CD1c-positive myeloid dendritic cell (primary cell): ENCODE results near the gene NLRC5.
"Not testable (repeated sequence)": the region's sequence is repeated elsewhere in the genome, so short reads cannot be mapped to it uniquely, and the experiment has no call there.

Experiments
- DNase-seq: peaks from one replicate; pipeline ENCODE4 v3.0.0-alpha.2; 2016; ENCODE audit errors: extremely low spot score

Gene NLRC5

DNA sequence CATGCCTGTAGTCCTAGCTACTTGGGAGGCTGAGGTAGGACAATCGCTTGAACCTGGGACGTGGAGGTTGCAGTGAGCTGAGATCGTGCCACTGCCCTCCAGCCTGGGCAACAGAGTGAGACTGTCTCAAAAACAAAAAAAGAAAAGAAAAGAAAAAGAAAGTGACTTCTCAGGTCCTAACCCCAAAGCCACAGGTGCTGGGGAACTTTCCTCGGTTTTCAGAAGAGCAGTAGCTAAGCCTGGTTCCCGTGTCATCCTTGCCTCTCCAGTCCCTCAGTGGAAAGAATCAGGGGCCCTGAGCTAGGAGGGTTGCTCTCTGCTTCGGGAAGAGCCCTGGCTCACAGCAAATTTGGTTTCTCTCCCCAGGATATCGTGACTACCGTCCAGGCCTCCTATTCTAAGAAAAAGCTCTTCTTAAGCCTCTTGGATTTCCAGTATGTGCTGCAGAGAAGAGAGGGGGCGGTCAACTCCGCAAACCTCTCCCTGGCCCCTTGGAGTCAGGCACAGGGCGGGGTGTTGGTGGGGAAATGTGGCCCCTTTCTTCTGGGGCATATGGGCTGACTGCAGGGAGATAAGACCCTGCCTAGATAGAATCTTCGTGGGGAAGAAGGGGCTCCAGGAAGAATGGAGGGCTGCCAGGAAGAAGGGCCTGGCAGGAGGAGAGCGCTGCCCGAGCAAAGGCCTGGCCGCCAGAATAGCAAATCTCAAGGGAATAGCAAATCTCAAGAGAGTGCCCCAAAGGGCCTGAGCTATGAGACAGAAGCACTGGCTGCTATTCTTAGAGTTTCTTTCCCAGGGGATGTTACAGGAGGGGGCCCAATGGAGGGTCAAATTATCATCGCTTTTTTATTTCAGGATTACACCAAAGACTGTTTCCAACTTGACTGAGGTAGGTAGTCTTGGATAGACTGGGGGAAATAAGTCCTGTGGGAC lies 8.3 kb upstream of the NLRC5 start:
- DNase-seq, result no peak

DNA sequence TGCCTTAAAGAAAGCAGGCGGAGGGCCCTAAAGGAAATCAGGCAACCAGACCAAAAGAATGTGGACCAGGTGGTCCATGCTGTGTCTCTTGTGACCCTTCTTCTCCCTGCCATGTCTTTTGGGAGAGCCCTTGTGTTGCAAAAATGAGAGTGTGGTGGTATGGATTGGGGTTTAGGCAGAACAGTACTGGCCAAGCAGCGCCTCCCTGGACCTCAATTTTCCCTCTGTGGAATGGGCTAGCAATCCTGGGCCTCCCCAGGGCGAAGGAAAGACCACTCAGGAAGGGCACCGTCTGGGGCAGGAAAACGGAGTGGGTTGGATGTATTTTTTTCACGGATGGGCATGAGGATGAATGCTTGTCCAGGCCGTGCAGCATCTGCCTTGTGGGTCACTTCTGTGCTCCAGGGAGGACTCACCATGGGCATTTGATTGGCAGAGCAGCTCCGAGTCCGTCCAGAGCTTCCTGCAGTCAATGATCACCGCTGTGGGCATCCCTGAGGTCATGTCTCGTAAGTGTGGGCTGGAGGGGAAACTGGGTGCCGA lies 7.6 kb upstream of the NLRC5 start:
- DNase-seq, result no peak

DNA sequence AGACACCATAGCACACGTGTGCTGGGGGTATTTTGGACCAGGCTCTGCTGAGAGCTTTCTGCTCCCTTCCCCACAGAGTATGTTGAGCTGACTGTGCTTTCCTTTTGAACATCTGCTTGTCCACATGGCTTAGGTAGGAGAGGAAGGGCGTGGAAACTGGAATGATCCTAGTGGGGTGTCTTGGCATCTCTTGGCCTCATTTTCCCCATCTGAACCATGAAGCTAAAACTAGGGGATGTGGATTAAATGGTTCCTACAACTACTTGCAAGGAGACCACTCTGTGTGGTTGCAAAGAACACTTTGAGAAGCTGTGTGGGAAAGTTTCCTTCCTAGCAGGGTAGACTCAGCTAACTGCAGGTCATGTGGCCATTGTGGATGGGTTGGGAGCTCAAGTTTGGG lies 6.7 kb upstream of the NLRC5 start:
- DNase-seq, result no peak

DNA sequence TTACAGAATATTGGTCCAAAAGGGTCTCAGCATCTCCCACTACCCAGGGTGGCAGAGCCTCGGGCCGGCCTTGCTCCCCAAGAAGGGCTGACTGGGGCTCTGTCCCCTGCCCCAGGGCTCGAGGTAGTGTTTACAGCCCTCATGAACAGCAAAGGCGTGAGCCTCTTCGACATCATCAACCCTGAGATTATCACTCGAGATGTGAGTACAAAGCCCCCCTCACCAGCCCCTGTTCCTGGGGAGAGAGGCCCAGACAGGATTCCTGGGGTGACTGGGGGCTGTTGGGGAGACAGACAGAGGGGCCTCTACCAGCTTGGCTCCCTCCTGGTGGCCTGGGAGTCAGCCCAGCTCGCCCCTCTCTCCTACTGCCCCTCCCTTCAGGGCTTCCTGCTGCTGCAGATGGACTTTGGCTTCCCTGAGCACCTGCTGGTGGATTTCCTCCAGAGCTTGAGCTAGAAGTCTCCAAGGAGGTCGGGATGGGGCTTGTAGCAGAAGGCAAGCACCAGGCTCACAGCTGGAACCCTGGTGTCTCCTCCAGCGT lies 6.1 kb upstream of the NLRC5 start:
- no peak for DNase-seq

DNA sequence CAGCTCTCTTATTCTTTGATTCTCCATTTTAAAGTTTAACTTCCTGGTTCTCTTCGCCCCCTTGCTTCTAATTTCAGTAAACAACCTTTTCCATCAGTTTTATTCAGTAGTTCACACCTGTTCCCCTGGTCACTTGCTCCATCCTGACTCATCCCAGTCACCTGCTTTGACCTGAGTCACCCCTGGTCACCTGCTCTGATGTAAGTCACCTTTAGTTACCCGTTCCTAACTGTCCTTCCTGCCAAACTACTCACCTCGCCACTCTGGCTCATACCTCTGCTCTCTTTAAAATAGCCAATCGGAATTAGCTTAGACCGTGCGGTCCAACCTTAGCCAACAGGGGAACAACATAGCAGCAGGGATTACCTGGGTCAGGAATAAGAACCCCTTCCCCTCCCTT lies 4.7 kb upstream of the NLRC5 start:
- no peak for DNase-seq

DNA sequence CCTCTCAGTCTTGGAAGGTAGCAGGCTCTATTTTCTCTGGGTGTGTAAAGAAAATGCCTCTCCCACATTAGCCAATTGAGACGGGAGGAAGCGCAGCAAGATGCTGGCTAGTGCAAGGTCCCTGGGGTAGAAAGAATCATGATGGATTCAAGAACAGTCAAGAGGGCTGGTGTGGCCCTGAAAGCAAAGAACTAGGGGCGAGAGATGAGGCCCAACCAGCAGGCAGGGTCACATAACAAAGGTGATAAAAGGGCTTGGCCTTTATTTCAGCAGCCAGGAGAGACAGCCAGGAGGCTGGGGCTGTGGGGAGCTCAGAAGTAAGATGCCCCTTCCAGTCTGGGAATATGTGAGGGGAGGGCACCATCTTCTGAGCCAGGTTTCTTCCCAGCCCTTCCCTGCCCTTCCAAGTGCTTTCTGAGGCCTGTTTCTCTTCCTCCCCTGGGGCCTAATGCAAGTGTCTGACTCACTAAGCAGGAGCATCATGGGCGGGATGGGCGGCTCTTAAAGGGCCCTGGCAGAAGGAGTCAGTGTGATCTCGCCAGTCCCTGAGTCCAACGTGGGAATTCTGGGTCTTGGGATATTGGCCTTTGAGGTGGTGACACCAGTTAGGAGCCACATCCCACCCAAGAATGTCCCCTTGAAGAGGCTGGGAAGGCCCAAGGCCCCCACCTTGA lies 3.9 kb upstream of the NLRC5 start:
- peak; percentile 61 for DNase-seq

DNA sequence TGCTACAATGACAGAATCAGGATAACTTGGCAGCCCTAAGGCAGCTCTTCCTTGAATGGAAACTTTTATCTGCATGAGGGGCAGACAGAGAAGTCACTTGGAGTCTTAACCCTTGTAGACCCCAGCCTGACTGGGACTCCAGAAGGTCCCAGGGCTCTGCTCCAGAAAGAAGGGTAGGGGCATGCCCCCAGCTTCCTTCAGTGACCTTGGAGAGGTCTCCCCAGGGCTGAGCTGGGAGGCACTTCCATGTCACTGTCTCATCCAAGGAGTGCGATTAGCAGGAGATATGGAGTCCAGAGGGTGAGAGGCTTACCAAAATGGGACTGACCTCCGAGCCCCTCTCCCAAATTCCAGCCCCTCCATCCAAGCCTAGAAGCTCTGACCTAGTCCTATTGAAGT lies 3.4 kb upstream of the NLRC5 start:
- no peak for DNase-seq

DNA sequence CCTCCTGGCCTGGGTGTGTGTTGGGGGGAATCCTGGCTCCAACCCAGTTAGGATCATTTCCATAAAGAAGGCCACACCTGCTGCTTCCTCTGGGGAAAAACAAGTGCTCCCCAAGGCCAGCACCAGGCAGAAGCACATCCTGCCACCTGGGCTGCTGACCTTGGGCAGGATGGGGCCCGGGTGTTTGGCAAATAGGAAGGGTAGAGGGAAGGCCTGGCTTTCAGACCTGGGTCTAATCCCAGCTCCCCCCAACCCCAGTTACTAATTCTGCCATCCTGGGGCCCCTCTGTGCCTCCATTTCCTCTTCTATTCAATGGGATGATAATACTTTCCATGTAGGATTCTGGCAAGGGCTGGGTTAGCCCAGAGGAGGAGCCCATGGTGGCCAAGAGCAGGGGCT lies 3.0 kb upstream of the NLRC5 start:
- no peak for DNase-seq

DNA sequence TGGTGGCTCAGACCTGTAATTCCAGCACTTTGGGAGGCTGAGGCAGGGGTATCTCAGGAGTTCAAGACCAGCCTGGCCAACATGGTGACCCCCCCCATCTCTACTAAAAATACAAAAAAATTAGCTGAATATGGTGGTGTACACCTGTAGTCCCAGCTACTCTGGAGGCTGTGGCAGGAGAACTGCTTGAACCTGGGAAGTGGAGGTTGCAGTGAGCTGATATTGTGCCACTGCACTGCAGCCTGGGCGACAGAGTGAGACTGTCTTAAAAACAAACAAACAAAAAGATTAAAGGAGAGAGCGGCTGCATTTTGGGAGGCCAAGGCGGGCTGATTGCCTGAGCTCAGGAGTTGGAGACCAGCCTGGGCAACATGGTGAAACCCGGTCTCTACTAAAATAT lies 2.4 kb upstream of the NLRC5 start:
- DNase-seq, result not testable (repeated sequence)

DNA sequence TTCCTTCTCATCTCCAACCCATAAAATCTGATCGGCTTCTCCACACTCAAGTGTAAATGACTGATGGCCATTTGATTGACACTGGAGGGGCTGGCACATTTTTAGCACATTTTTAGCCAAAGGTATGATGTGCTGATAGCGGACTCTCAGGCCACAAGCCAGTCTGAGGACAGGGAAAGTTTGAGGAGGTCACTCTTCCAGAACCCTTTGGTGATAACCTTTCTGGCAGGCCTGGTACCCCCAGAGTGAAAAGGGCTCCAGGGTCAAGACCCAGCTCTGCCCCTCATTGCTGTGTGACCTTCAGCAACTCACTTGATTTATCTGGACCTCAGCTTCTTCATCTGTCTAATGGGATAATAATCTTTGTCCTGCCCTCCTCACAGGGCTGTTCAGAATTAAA lies 1.7 kb upstream of the NLRC5 start:
- DNase-seq, result no peak

DNA sequence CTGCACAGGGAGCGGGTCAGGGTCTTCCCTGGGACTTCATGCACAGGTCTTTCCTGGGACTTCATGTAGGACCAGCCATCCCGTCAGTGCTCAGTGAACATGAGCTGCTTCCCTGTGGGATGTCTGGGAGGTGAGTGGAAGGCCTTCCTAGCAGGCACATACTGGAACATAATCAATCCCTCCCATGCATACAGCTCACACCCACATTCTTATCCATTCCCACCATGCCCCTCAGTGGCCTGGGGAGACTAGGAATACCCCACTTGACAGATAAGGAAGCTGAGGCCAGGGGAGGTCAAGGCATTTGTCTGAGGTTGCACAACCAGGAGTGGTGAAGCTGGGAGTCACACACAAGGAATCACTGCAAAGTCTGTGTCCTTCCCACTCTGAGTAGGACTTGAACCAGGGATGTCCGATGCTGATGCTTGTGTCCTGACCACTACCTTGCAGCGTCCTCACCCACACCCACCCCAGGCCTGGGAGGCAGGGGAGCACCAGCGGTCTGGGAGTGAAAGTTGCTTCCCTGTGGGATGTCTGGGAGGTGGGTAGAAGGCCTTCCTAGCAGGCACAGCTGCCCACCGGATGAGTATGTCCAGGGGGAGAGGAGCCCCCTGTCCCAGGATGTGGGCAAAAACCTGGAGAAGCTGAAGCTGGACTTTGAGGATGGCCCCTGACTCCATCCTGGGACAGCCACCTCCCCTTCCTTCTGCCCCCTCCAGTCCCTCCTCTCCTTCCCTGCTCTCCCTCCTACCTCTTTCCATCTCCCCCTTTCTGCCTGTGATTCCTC lies 1.0 kb upstream of the NLRC5 start:
- peak; percentile 28 for DNase-seq

DNA sequence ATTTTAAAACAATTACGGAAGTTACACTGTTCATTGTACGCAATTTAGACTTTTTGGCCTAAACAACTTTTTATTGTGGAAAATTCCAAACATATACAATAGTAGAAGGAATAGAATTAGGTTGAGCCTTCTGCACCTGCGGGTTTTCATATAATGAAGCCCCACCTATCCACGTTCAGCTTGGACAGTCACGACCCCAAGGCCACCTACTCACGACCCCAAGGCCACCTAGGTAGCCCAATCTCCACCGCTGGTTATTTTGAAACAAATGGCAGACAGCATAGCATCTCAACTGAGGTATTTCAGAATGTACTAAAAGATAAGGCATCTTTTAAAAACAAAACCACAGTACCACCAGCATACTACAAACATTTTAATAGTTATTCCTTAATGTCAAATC lies 631 bp downstream of the NLRC5 start:
- DNase-seq, result no peak

DNA sequence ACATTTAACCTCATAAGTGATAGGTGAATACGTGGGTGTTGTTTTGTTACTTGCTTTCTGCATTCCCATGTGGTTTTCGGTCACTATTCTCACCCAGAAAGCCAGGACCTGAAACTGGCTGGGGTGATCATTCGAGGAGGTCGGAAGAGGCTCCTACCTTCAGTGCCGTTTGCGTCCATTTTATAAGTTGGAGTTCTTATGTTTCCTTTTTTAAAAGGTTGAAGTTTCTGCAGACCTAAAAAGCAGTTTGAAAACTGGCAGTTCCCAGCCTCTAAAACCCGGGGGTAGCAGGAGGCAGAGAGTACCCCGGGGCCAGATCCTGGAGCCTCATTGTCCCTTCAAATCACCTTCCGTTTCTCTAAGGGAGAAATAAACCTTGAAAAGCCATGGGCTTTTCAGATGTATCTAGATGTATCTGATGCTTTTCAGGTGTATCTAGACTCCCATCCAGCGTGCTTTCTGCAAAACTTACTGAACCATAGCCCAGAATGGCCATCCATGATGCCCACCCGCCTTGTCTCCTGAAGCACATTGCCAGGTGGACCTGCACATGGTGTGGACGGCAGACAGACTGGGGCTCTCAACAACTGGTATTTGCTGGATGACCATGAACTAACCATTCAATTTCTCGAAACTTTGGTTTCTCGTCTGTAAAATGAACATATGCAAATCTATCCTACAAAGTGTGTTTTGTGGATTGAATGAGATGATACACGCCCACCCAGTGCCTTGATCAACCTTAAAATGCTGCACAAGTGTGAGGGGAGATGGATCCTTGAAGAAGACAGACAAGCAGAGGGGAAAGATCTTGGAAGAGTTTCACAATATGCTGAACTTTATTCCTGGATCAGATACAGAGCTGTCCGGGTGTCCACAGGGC lies 1.3 kb downstream of the NLRC5 start:
- DNase-seq, result no peak

DNA sequence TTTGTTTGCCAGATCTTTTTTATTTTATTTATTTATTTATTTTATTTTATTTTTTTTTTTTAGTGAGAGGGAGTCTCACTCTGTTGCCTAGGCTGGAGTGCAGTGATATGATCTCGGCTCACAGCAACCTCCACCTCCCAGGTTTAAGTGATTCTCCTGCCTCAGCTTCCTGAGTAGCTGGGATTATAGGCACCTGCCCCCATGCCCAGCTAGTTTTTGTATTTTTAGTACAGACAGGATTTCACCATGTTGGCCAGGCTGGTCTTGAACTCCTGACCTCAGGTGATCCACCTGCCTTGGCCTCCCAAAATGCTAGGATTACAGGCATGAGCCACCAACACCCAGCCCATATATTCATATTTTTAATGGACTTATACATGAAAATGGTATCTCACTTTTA lies 3.1 kb downstream of the NLRC5 start:
- DNase-seq, result not testable (repeated sequence)

DNA sequence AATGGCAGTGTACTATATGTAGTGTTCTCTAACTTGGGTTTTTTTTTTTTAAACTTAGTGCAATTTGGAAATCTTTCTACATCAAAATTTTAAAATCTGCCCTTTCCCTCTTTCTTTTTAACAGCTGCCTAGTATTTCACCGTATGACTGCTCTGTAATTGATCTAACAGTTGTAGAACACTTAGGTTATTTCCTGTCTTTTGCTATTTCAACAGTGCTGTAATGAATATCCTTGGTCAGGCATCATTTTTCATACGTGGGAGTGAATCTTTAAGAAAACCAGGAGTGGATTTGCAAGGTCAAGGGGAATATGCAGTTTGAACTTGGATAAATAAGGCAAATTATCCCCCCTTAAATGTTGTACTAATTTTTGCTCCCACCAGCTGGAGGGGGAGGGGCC lies 3.8 kb downstream of the NLRC5 start:
- DNase-seq, result no peak

DNA sequence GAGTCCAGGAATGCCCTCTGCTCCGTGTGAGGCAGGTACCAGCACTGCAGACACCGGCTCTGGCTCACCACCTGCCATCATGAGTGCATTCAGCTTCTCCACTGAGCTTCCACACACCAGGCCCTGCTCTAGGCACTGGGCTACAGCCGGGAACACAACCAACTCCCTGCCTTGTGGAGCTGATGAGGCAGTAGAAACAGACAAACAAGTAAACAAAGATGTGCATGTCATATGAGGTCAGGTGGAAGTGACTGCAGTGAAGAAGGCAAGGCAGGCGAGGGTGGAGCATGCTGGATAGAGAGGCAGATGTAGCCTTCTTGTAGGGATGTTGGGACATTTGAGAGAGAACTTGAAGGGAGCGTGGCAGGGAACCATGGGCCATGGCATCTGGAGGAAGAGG lies 5.0 kb downstream of the NLRC5 start:
- DNase-seq, result no peak

DNA sequence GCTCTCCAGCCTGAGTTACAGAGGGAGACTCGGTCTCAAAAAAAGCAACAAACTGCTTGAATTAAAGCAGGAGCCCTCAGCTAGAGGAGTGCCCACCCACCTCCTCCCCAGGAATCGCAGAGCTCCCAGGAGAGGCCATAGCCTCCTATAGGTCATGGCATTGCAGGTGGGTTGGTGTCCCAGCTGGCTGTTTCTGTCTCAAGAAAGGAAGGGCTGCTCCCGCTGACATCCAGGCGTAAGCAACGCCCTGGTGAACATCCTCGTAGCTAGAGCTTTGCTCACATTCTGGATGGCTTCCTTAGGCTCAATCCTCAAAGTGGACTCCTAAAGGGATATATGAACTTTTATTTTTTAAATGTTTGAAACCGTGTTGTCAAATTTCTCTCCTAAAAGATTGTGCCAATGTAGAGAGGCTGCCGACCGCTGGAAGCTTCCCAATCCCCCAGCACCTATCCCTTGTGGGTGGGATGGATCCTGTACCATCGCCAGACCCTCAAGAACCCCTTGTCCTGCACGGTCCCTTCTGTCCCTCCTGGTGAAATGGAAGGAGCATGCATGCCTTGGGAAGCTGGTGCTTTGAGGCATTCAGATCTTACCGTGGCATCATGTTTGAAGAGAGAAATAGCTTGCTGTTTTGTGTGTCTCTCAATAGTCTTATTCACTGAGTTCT lies 5.9 kb downstream of the NLRC5 start:
- DNase-seq, result no peak

DNA sequence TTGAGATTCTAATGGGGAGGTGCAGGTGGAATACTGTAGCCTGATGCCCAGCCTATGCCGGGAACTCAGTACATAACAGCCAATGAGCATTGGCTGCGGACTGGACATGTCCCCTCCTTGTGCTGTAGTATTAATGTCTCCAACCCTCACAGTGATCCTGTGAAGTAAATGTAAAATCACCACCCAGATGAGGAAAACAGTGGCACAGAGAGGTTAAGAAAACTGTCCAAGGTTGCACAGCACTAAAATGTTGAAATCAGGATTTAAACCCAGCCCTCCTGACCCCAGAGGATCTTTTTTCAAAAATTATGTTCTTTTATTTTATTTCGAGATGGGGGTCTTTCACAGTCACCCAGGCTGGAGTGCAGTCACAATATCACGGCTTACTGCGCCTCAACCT lies 7.9 kb downstream of the NLRC5 start:
- DNase-seq, result no peak

DNA sequence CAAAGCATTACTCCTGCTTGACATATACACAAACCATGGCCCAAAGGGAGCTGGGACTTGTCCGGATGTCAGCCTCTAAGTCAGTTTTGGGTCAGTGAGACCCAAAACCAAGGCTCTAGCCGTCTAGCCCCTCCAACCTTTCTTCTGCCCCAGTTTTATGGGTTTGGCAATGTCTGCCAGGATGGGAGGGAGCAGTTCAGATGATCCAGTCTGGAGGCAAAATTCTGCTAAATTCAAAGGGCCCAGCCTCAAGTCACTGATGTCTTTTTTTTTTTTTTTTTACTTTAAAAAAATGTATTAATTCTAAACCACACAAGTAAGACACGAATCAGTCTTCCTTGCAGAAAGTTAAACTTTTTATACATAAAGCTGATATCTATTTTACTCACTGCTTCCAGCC lies 8.6 kb downstream of the NLRC5 start:
- no peak for DNase-seq

DNA sequence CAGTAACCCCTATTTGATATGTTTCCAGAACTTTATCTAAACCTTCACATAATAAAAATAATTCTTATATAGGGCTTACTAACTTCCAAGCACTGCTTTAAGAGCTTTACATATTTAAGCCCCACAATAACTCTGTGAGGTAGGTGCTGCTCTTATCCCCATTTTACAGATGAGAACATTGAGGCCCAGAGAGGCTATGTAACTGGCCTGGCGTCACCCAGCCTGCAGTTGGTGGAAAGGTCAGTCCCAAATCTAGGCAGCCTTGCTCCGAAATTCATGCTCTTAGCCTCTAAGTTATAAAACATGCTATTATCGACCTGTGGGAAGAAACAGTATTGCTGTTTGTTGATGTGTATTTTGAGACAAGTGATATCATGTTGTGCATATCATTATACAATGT lies 9.0 kb downstream of the NLRC5 start:
- DNase-seq, result no peak
